B cell (primary cell): Measurements from ENCODE around the gene LAIR1. TPM values are rescaled to one million over a fixed set of nuclear protein-coding genes. Genes with fewer than 3 reads are reported as not detected.

Experiments
- ATAC-seq: fragments of 200-7000 bp; cut with Tn5 transposase; one replicate; pipeline ENCODE4 v1.10.0; 2021; ENCODE audit warnings: low read depth, mild to moderate bottlenecking, moderate number of reproducible peaks, moderate library complexity
- CTCF ChIA-PET: fragments of 350-600 bp; sonication (Branson Sonifier 250); formaldehyde crosslinking; loops from one replicate; lab custom pipeline; 2021; ENCODE audit warnings: antibody characterized with exemption, inconsistent platforms; lab: Charles Lee
- POLR2A ChIA-PET: fragments of 350-600 bp; sonication (Branson Sonifier 250); formaldehyde crosslinking; loops from one replicate; lab custom pipeline; 2021; ENCODE audit warnings: antibody characterized with exemption; lab: Charles Lee
- DNase-seq: peaks from one replicate; pipeline ENCODE4 v3.0.0; 2013
- H2AFZ ChIP-seq: 2 replicates; pipeline ENCODE4 v1.6.1; 2012; ENCODE audit warnings: mild to moderate bottlenecking, low read depth, low read length; ENCODE audit not compliant: insufficient read depth, poor library complexity, severe bottlenecking
- H3K27ac ChIP-seq, 2 donors: 1 replicate in 1 of 2; 2 replicates in 1 of 2; pipeline ENCODE4 v1.5.1; 2012 to 2013; ENCODE audit warnings: low read length in 2 of 2, mild to moderate bottlenecking in 2 of 2, moderate library complexity in 1 of 2
- H3K27me3 ChIP-seq, 4 experiments: fragments of 200-600 bp in 1 of 4; sonication (generic) in 1 of 4; replicated peaks in 1 of 4; 1 replicate in 2 of 4; 2 replicates in 2 of 4; pipeline versions ENCODE4 v1.6.1 to v1.7.0; 2013 to 2016; ENCODE audit warnings: low read length in 3 of 4, mild to moderate bottlenecking in 2 of 4, mixed read lengths in 1 of 4, moderate library complexity in 1 of 4; ENCODE audit not compliant: insufficient read depth in 4 of 4, control insufficient read depth in 3 of 4; ENCODE audit errors: control extremely low read depth in 1 of 4
- H3K36me3 ChIP-seq, 2 experiments: replicated peaks in 1 of 2; 1 replicate in 1 of 2; 2 replicates in 1 of 2; pipeline versions ENCODE4 v1.6.1 to v1.7.1; 2013; ENCODE audit warnings: low read length in 1 of 2; ENCODE audit not compliant: insufficient read depth in 2 of 2, control insufficient read depth in 1 of 2; ENCODE audit errors: control extremely low read depth in 1 of 2, extremely low read depth in 1 of 2
- H3K4me1 ChIP-seq, 2 donors: fragments of 200-600 bp in 1 of 2; sonication (generic) in 1 of 2; 1 replicate in 1 of 2; 2 replicates in 1 of 2; pipeline versions ENCODE4 v1.5.1 to v1.6.1; 2013 to 2017; ENCODE audit warnings: low read length in 2 of 2; ENCODE audit not compliant: control insufficient read depth in 2 of 2, insufficient read depth in 2 of 2
- H3K4me2 ChIP-seq: replicated peaks from 2 replicates; pipeline ENCODE3; 2012; ENCODE audit warnings: mild to moderate bottlenecking, low read depth, low read length; ENCODE audit not compliant: poor library complexity, severe bottlenecking
- H3K4me3 ChIP-seq, 5 experiments: fragments of 200-600 bp in 1 of 5; sonication (generic) in 1 of 5; 1 replicate in 3 of 5; 2 replicates in 2 of 5; pipeline versions ENCODE4 v1.5.1 to v1.7.0; 2011 to 2016; ENCODE audit warnings: low read length in 4 of 5, mild to moderate bottlenecking in 4 of 5, low read depth in 2 of 5, control low read depth in 1 of 5, moderate library complexity in 1 of 5; ENCODE audit not compliant: insufficient read depth in 1 of 5; ENCODE audit errors: control extremely low read depth in 1 of 5, extremely low read depth in 1 of 5
- H3K79me2 ChIP-seq: fragments of 200-600 bp; sonication (generic); one replicate; pipeline ENCODE4 v1.6.0; 2016; ENCODE audit warnings: low read length; ENCODE audit not compliant: control insufficient read depth, insufficient read depth
- H3K9ac ChIP-seq: fragments of 200-600 bp; sonication (generic); 2 replicates; pipeline ENCODE4 v1.6.1; 2017; ENCODE audit warnings: mild to moderate bottlenecking, low read length, moderate library complexity
- H3K9me3 ChIP-seq, 3 donors: one replicate each; pipeline versions ENCODE4 v1.6.1 to v1.7.1; 2013; ENCODE audit warnings: low read length in 2 of 3; ENCODE audit not compliant: control insufficient read depth in 2 of 3, insufficient read depth in 1 of 3; ENCODE audit errors: control extremely low read depth in 1 of 3
- H4K20me1 ChIP-seq: 2 replicates; pipeline ENCODE4 v1.6.0; 2012; ENCODE audit warnings: mild to moderate bottlenecking, low read length; ENCODE audit not compliant: insufficient read depth, control insufficient read depth, poor library complexity, severe bottlenecking
- H3K27ac Mint-ChIP-seq: one replicate; pipeline ENCODE4 v1.8.0; 2021; ENCODE audit warnings: mixed read lengths
- H3K27me3 Mint-ChIP-seq: one replicate; pipeline ENCODE4 v1.8.0; 2021; ENCODE audit warnings: mixed read lengths
- H3K4me1 Mint-ChIP-seq: one replicate; pipeline ENCODE4 v1.8.0; 2021; ENCODE audit warnings: mixed read lengths
- H3K4me3 Mint-ChIP-seq: one replicate; pipeline ENCODE4 v1.8.0; 2021; ENCODE audit warnings: mixed read lengths
- H3K9me3 Mint-ChIP-seq: one replicate; pipeline ENCODE4 v1.8.0; 2022; ENCODE audit warnings: mixed read lengths; ENCODE audit not compliant: insufficient read depth
- CTCF ChIP-seq: fragments of 200-600 bp; IDR thresholded peaks from one replicate; pipeline ENCODE4 v1.8.0; 2022; ENCODE audit warnings: antibody characterized with exemption, mild to moderate bottlenecking
- EZH2 ChIP-seq: IDR thresholded peaks from 2 replicates; pipeline ENCODE4 v1.6.1; 2012; ENCODE audit warnings: borderline replicate concordance, low read depth, mild to moderate bottlenecking, moderate library complexity, low read length; ENCODE audit not compliant: insufficient read depth, poor library complexity, severe bottlenecking
- WGBS: methylation state at CpG from one replicate; pipeline ENCODE4 v1.1.5; 2013; ENCODE audit warnings: missing lambda C conversion rate; ENCODE audit not compliant: insufficient coverage; 5-methylcytosine and 5-hydroxymethylcytosine counted together
- intact Hi-C: fragments of 100-400 bp; cut with micrococcal nuclease; formaldehyde crosslinking; loops from one replicate; pipeline ENCODE4 v1.10.0; 2022
- polyA plus RNA-seq: library from polyadenylated mRNA; depleted of rRNA; stranded (reverse); fragments of >200 nt; gene quantifications from 2 replicates; pipeline ENCODE4 v1.2.3, GENCODE V29; 2012
- total RNA-seq, 2 donors: library from RNA; stranded (reverse); fragments of 120-200 nt in 1 of 2; gene quantifications; 1 replicate in 1 of 2; 2 replicates in 1 of 2; pipeline versions ENCODE4 v1.2.3 to v1.2.4, GENCODE V29; 2013 to 2022

Gene LAIR1
- total and polyA plus RNA-seq, 2 donors (not counting 1 experiment from before 2014, with no cell fraction given): 41.5 to 173 TPM

GRCh38 chr19:54312011-54312410 is 52.7 kb downstream of the LAIR1 start:
- WGBS: 83% methylated on average over 5 of the region's 6 CpGs
- Histone ChIP-seq H3K79me2 (no peaks in the 10 kb centered on the region), H3K9ac (no peak overlapping the region), H4K20me1 (no peaks in the 10 kb centered on the region), H3K27me3 (peaks cover 0 to 49% (median 26%) of the 10 kb centered on the region in 4 experiments), H3K36me3 (no peaks in the 10 kb centered on the region), H3K4me2 (no peak overlapping the region), H3K27ac (no peak overlapping the region), H3K9me3 (no peaks in the 10 kb centered on the region), H3K4me1 (peaks cover 14 to 16% of the 10 kb centered on the region in 2 donors), H3K4me3 (no peak overlapping the region), H2AFZ (no peak overlapping the region)
- DNase-seq (no peak), ATAC-seq (no peak)
- ChIA-PET CTCF (interaction anchor here (0.9 kb wide), 1 partner anchor 41 kb away, joined by 4 read pairs; no protein-coding TSS in a partner anchor), POLR2A (no interaction called here)
- Mint-ChIP-seq H3K4me1 (peaks cover 12% of the 10 kb centered on the region), H3K4me3 (no peak overlapping the region), H3K27ac (peak overlapping the region; percentile 32), H3K27me3 (peaks cover 42% of the 10 kb centered on the region), H3K9me3 (no peaks in the 10 kb centered on the region)
- intact Hi-C loops: no loop called here
- TF ChIP-seq CTCF: no peak
- TF ChIP-seq EZH2: no peak

GRCh38 chr19:54311486-54311885 is 53.2 kb downstream of the LAIR1 start:
- H3K4me1 Mint-ChIP-seq: peaks cover 12% of the 10 kb centered on the region
- Histone ChIP-seq H3K27me3 (peaks cover 0 to 49% (median 25%) of the 10 kb centered on the region in 4 experiments), H3K9ac (no peak overlapping the region), H4K20me1 (no peaks in the 10 kb centered on the region), H2AFZ (no peak overlapping the region), H3K27ac (no peak overlapping the region), H3K36me3 (no peaks in the 10 kb centered on the region), H3K4me3 (no peak overlapping the region), H3K4me1 (peaks cover 11 to 13% of the 10 kb centered on the region in 2 donors), H3K79me2 (no peaks in the 10 kb centered on the region), H3K9me3 (no peaks in the 10 kb centered on the region), H3K4me2 (no peak overlapping the region)
- H3K27me3 Mint-ChIP-seq: peaks cover 45% of the 10 kb centered on the region
- intact Hi-C loops: no loop called here
- WGBS: no CpG with 5 or more reads among the region's 5 CpGs
- no peak for TF ChIP-seq CTCF
- no peak for TF ChIP-seq EZH2
- no peaks in the 10 kb centered on the region for H3K9me3 Mint-ChIP-seq
- DNase-seq: no peak
- no peak overlapping the region for H3K4me3 Mint-ChIP-seq
- ATAC-seq: no peak
- CTCF ChIA-PET: interaction anchor here (0.8 kb wide), 1 partner anchor 14 kb away, joined by 3 read pairs; no protein-coding TSS in a partner anchor
- POLR2A ChIA-PET: no interaction called here
- H3K27ac Mint-ChIP-seq: no peak overlapping the region
